Measurements from ENCODE around the gene GRAMD1C.

The GRAMD1C gene

DNA sequence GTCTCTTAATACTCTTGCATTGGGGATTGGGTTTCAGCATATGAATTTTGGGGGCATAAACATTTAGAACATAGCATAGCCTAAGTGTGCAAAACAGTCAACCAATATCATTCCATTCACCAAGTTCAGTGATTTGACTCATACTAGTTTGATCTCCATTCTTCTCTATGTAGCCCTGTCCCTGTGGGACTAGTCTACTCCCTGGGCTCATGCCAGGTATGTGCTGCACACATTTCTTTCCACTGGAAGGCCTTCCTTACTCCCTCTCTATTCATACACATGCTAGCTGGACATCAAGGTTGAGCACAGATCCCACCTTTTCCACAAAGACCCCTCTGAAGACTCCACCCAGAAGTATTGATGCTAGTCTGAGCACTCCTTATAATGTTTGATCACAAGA lies 114.3 kb downstream of the GRAMD1C start:
- DNase-seq (ENCODE audit: low read depth), result peak; percentile 24

GRCh38 chr3:113953677-113954076 lies 115.1 kb downstream of the GRAMD1C start:
- DNase-seq (ENCODE audit: low read depth), result no peak

DNA sequence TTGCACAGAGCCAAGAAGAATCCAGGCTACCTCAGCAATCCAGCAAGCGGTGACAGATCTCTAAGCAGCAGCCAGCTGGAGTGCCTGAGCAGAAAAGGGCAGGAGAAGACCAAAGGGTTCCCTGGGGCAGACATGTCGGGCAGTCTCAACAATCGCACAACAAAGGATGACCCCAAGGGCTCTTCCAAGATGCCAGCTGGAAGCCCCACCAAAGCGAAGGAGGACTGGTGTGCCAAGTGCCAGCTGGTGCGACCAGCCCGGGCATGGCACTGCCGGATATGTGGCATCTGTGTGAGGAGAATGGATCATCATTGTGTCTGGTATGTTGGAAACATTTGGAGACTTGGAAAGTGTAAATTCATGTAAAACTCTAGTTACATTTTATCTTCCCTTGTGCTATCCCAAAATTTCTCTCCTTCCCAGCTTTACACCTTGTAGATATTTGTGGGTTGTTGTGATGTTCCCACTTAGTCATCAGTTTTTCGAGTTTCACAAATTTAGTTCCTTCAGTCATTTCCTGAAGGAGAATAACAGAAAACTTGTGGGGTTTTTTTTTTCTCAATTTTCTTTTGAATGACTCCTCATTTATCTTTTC lies 115.6 kb downstream of the GRAMD1C start:
- DNase-seq (ENCODE audit: low read depth), result no peak

- no peak for DNase-seq (ENCODE audit: low read depth)
Measured at GRCh38 chr3:113963879-113964278, 125.3 kb downstream of the GRAMD1C start.

DNA sequence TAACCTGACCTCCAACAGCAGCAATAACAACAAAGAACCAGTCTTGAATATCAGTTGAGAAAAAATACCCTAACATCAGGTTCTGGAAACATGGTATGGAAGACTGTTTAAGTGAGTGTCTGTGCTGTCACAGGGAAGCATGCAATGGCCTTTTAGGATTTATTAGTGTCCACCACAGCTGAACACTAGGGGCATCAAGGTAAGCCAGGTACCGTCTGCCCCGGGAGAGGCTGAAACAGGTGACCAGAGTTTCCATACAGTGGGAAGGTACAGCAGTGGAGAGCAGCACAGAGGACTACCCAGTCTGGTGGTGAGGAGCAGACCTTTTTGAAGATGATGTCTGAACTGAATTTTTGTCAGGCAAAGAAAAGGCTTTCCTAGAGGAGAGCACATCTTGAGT lies 127.6 kb downstream of the GRAMD1C start:
- no peak for DNase-seq (ENCODE audit: low read depth)

DNA sequence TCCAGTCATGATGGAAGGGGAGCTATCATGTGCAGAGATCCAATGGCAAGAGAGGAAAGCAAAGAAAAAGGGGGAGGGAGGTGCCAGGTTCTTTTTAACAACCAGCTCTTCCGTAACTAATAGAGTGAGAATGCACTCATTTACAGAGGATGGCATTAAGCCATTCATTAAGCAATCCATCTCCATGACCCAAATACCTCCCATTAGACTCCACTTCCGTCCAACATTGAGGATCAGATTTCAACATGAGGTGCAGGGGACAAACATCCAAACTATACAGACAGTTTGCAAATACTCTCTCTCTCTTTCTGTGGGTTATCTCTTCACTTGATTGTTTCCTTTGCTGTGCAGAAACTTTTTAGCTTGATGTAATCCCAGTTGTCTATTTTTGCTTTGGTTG lies 130.4 kb downstream of the GRAMD1C start:
- peak; percentile 58 for DNase-seq (ENCODE audit: low read depth)

DNA sequence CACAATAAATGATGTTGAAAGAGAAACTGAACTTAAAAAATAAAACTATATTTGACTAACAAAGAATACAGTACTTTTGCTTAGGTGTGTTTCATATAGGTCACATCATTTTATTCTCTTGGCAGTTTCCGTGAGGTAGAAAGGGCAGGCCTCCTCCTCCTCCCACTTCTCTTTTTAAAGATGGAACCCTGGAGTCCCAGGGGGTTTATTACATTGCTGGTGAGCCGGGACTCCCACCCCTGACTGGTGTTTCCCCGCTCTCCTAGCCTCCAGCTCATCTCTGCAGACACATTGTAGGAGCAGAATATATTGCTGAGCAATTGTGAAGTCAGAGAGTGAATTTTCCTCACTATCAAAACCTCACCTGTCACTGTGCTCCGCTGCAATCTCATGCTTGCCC lies 139.2 kb downstream of the GRAMD1C start:
- DNase-seq (ENCODE audit: low read depth), result no peak

- DNase-seq (ENCODE audit: low read depth), result no peak
Measured at GRCh38 chr3:113979916-113980315, 141.3 kb downstream of the GRAMD1C start.

- no peak for DNase-seq (ENCODE audit: low read depth)
Measured at GRCh38 chr3:113981803-113982202, 143.2 kb downstream of the GRAMD1C start.

DNA sequence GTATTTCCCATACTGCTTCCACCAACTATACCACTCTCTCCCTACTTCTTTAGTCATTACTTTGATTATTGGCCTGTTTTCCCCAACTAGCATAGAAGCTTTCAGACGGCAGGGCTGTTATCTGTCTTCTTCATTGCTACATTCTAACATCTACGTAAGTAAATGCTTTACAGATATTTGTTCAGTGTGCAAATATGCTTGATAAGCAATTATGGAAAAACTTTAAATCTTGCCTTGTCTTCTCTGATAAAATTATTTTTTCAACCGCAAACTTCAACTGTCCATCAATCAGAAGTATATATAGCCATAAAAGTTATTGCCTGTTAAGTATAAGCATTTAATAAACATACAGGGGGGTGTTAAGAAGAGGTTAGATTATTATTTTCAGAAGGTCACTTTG lies 145.0 kb downstream of the GRAMD1C start:
- no peak for DNase-seq (ENCODE audit: low read depth)

DNA sequence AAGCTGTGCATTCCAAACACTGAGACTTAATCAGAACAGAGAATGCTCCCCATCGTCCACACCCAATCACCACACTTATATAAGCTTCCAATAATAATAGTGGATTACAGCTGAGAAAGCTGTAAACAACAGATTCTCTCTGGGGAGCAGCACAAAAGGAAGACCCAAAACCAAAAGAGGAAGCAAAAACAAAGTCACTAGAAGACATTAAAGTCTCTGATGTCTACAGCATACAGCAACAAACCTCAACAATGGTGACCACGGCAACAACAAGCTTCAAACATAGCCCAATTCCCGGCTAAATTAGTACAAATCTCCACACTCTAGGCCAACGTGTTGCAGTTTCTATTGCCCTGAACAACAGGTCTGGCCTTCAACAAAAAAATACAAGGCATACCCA lies 147.0 kb downstream of the GRAMD1C start:
- DNase-seq (ENCODE audit: low read depth), result no peak
